Sigmoid colon (tissue), 7 donors: Measurements from ENCODE around the gene NRIP3. TPM values are rescaled to one million over a fixed set of nuclear protein-coding genes. Genes with fewer than 3 reads are reported as not detected.
"Not testable (repeated sequence)": the region's sequence is repeated elsewhere in the genome, so short reads cannot be mapped to it uniquely, and the experiment has no call there.

Experiments
- DNase-seq: peaks from one replicate; pipeline ENCODE4 v3.0.0-alpha.2; 2019
- H3K27ac ChIP-seq, 4 donors: fragments of 200-600 bp; sonication (generic); one replicate each; pipeline ENCODE4 v1.5.1; 2016 to 2019; ENCODE audit warnings: mild to moderate bottlenecking in 1 of 4
- H3K27me3 ChIP-seq, 3 donors: fragments of 200-600 bp; sonication (generic); one replicate each; pipeline ENCODE4 v1.5.1; 2019; ENCODE audit warnings: mild to moderate bottlenecking in 1 of 3
- H3K36me3 ChIP-seq, 4 donors: fragments of 200-600 bp; sonication (generic); one replicate each; pipeline ENCODE4 v1.5.1; 2016 to 2019
- H3K4me1 ChIP-seq, 4 donors: fragments of 200-600 bp; sonication (generic); one replicate each; pipeline ENCODE4 v1.5.1; 2017 to 2019
- H3K4me3 ChIP-seq, 4 donors: fragments of 200-600 bp; sonication (generic); one replicate each; pipeline ENCODE4 v1.5.1; 2017 to 2019; ENCODE audit warnings: mild to moderate bottlenecking in 2 of 4, moderate library complexity in 1 of 4
- H3K9me3 ChIP-seq, 4 donors: fragments of 200-600 bp in 3 of 4; sonication (generic) in 3 of 4; one replicate each; pipeline versions ENCODE4 v1.5.1 to v1.6.1; 2013 to 2019
- EP300 ChIP-seq, 4 donors: sonication (generic); formaldehyde crosslinking; IDR thresholded peaks; one replicate each; pipeline ENCODE4 v1.6.1; 2017; ENCODE audit warnings: antibody characterized with exemption in 4 of 4
- POLR2A ChIP-seq, 2 donors: fragments of 450-650 bp; IDR thresholded peaks; one replicate each; pipeline ENCODE4 v1.6.1; 2016; ENCODE audit warnings: antibody characterized with exemption in 2 of 2, mild to moderate bottlenecking in 2 of 2, moderate library complexity in 2 of 2
- POLR2AphosphoS5 ChIP-seq, 4 donors: sonication (generic); formaldehyde crosslinking; IDR thresholded peaks; one replicate each; pipeline ENCODE4 v1.6.1; 2017; ENCODE audit warnings: antibody characterized with exemption in 4 of 4
- whole genome bisulfite sequencing, 2 donors: extraction: QIAGEN DNeasy Blood & Tissue Kit; methylation state at CpG; one replicate each; pipeline ENCODE4 v1.1.7; 2013; 5-methylcytosine and 5-hydroxymethylcytosine counted together
- intact Hi-C: fragments of 100-400 bp; cut with DNase I; formaldehyde crosslinking; loops from one replicate; pipeline ENCODE4 v1.15.1; 2023
- polyA plus RNA-seq, 3 donors: library from polyadenylated mRNA; stranded (reverse); fragments of 200-250 nt; gene quantifications; one replicate each; pipeline ENCODE4 v1.2.3, GENCODE V29; 2013
- total RNA-seq, 4 donors: library from RNA; depleted of rRNA; stranded (reverse); fragments of >200 nt; gene quantifications; one replicate each; pipeline ENCODE4 v1.1.0, GENCODE V29; 2016
- TF ChIP-seq, protein P1 (sequence below), 4 experiments: fragments of 450-650 bp in 3 of 4; fragments of 200-600 bp in 1 of 4; IDR thresholded peaks; one replicate each; pipeline ENCODE4 v1.5.1; 2016 to 2019; ENCODE audit warnings: antibody characterized with exemption in 4 of 4, mild to moderate bottlenecking in 3 of 4, moderate library complexity in 2 of 4
- donor health status: healthy with polysubstance abuse.
- donor health status: Bipolar disorder and iron deficiency.
- donor health status: healthy.

NRIP3 gene
- total and polyA plus RNA-seq, 7 donors: under 0.01 to 5.3 (median 2.9) TPM; not detected in 1

DNA sequence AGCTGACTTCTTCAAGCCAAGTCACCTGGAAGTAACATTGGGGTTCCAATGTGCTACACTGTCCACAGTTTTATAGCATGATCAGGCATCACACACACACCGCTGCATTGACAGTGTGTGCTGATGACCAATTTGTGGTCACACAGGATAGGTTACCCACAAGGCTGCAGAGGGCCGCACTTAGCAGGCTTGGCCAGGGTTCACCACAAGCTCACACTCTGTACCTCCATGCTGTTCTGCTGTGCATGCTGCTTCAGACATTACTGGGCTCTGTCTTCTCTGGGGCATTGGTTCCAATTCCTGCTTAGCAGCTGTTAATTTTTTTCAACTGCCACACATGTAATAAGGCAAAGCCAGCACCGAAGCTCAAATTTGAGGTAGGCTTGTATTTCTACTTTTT lies 11.0 kb upstream of the NRIP3 start:
- 94 to 97% methylated on average over 3 of the region's 3 CpGs for WGBS, 2 donors
- intact Hi-C loops: loop anchor here (1.0 to 5.0 kb wide), 2 partner anchors 77 to 122 kb away; partner anchors contain the start of gene SCUBE2

DNA sequence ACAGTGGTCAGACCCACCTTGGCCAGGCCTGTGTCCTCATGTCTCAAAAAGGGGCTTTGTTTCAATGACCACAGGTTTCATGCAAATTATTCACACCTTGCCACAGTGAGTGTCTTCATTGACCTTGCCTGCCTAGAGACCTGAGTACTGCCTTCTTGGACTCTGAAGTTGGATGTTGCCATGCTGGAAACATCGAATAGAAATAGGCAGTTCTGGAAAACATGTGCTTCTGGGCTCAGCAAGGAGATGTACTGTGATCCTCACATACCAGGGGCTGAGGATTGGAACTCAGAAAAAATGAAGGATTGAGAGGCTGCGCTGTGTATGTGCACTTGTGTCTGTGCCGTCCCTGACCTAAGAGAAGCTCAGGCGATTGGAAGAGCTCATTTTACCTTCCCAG lies 9.6 kb upstream of the NRIP3 start:
- no peaks in the 10 kb centered on the region for H3K9me3 ChIP-seq
- no peak for DNase-seq
- intact Hi-C loops: no loop called here
- TF ChIP-seq, protein P1, sequence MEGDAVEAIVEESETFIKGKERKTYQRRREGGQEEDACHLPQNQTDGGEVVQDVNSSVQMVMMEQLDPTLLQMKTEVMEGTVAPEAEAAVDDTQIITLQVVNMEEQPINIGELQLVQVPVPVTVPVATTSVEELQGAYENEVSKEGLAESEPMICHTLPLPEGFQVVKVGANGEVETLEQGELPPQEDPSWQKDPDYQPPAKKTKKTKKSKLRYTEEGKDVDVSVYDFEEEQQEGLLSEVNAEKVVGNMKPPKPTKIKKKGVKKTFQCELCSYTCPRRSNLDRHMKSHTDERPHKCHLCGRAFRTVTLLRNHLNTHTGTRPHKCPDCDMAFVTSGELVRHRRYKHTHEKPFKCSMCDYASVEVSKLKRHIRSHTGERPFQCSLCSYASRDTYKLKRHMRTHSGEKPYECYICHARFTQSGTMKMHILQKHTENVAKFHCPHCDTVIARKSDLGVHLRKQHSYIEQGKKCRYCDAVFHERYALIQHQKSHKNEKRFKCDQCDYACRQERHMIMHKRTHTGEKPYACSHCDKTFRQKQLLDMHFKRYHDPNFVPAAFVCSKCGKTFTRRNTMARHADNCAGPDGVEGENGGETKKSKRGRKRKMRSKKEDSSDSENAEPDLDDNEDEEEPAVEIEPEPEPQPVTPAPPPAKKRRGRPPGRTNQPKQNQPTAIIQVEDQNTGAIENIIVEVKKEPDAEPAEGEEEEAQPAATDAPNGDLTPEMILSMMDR (IDR thresholded peaks at IDR 0.05): no peak
- H3K27me3 ChIP-seq: no peaks in the 10 kb centered on the region
- no peaks in the 10 kb centered on the region for H3K36me3 ChIP-seq
- no peak overlapping the region for H3K4me3 ChIP-seq
- 93 to 94% methylated on average over 4 of the region's 4 CpGs for WGBS, 2 donors
- H3K4me1 ChIP-seq: peaks cover 0 to 13% (median 4%) of the 10 kb centered on the region in 4 donors
- no peak overlapping the region for H3K27ac ChIP-seq

More for the DNA sequence above, 11.0 kb upstream of the NRIP3 start:
- no peaks in the 10 kb centered on the region for H3K27me3 ChIP-seq
- no peaks in the 10 kb centered on the region for H3K9me3 ChIP-seq
- no peak overlapping the region for H3K4me3 ChIP-seq
- no peak for DNase-seq
- H3K27ac ChIP-seq: no peak overlapping the region
- H3K36me3 ChIP-seq: no peaks in the 10 kb centered on the region
- TF ChIP-seq POLR2A (IDR thresholded peaks at IDR 0.05) (no peak), EP300 (IDR thresholded peaks at IDR 0.05) (no peak), POLR2AphosphoS5 (IDR thresholded peaks at IDR 0.05) (no peak)
- TF ChIP-seq, protein P1 (IDR thresholded peaks at IDR 0.05): no peak
- H3K4me1 ChIP-seq: peaks cover 0 to 13% (median 4%) of the 10 kb centered on the region in 4 donors

DNA sequence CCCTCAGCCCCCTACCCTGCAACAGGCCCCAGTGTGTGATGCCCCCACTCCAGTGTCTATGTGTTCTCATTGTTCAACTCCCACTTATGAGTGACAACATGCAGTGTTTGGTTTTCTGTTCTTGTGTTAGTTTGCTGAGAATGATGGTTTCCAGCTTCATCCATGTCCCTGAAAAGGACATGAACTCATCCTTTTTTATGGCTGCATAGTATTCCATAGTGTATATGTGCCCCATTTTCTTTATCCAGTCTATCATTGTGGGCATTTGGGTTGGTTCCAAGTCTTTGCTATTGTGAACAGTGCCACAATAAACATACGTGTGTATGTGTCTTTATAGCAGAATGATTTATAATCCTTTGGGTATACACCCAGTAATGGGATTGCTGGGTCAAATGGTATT lies 5.7 kb upstream of the NRIP3 start:
- DNase-seq, H3K9me3 ChIP-seq, H3K27me3 ChIP-seq, intact Hi-C loops, H3K27ac ChIP-seq, H3K4me3 ChIP-seq, H3K4me1 ChIP-seq, H3K36me3 ChIP-seq: not testable (repeated sequence)
- WGBS, 2 donors: 20 to 73% methylated on average over 1 of the region's 1 CpG

DNA sequence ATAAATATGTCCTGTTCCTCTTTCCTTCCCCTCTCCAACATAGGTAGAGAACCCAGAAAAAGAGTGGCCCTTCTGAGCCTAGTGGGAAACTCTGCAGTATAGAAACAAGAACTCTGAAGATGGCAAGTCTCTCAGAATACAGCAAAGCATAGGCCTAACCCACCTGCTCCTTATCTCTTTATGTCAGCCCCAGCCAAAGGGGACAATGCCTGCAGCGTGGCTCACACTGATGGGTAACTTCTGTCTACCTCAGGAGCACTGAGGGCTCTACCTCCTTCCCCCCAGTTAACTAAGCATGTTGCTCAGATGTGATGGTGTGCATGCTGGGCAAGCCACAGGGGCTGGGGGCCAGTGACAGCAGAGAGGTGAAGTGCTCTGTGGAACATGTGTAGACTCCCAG lies 4.9 kb upstream of the NRIP3 start:
- no peaks in the 10 kb centered on the region for H3K9me3 ChIP-seq
- no peaks in the 10 kb centered on the region for H3K36me3 ChIP-seq
- no peaks in the 10 kb centered on the region for H3K27me3 ChIP-seq
- intact Hi-C loops: no loop called here
- 75 to 82% methylated on average over 1 of the region's 1 CpG for WGBS, 2 donors
- H3K4me3 ChIP-seq: no peak overlapping the region
- no peak for DNase-seq
- no peak overlapping the region for H3K27ac ChIP-seq
- TF ChIP-seq POLR2A (IDR thresholded peaks at IDR 0.05) (no peak), POLR2AphosphoS5 (IDR thresholded peaks at IDR 0.05) (no peak), EP300 (IDR thresholded peaks at IDR 0.05) (no peak)
- TF ChIP-seq, protein P1 (IDR thresholded peaks at IDR 0.05): no peak
- H3K4me1 ChIP-seq: peaks cover 0 to 11% (median 10%) of the 10 kb centered on the region in 4 donors

DNA sequence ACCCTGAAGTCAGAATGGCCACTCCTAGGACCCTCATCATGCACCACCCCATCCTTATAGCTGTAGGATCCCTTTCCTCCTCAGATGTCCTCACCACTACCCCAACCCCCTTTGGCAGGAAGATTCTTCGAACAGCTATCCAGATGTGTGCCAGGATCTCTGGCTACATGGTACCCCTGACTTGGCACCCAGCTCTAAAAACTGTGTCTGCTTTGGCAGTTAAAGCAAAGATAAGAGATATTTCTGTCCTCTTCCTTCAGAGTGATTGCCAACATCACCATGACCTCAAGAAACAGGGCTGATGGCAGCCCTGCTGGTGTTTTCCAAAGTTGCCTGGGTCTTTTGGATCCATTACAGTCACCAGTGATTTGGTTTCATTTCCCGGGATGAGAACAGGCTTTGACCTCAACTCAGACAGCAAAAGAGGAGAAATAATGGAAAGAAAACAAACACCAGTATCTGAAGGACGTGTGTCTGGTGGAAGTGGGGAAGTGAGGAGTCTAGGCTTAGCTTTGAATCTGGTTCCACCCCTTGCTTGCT lies 4.3 kb upstream of the NRIP3 start:
- no peaks in the 10 kb centered on the region for H3K9me3 ChIP-seq
- no peak overlapping the region for H3K27ac ChIP-seq
- TF ChIP-seq POLR2A (IDR thresholded peaks at IDR 0.05) (no peak), EP300 (IDR thresholded peaks at IDR 0.05) (no peak)
- TF ChIP-seq, protein P1 (IDR thresholded peaks at IDR 0.05): no peak
- intact Hi-C loops: no loop called here
- peaks cover 0 to 16% (median 15%) of the 10 kb centered on the region in 4 donors for H3K4me1 ChIP-seq
- no peak for DNase-seq
- no peak overlapping the region for H3K4me3 ChIP-seq
- no peaks in the 10 kb centered on the region for H3K36me3 ChIP-seq
- H3K27me3 ChIP-seq: peaks cover 0 to 2% (median 0%) of the 10 kb centered on the region in 3 donors
- 72 to 79% methylated on average over 3 of the region's 3 CpGs for WGBS, 2 donors
